ENCODE measurements around the gene CFAP126. TPM values are rescaled to one million over a fixed set of nuclear protein-coding genes. Genes with fewer than 3 reads are reported as not detected.
"Not testable (repeated sequence)": the region's sequence is repeated elsewhere in the genome, so short reads cannot be mapped to it uniquely, and the experiment has no call there.

CFAP126 gene
- total RNA-seq, 1 donor from 2014 or later = not detected

GRCh38 chr1:161388639-161389038, 21.0 kb upstream of the CFAP126 start:
- intact Hi-C loops (cut with micrococcal nuclease) = loop anchor here (10.0 kb wide), 1 partner anchor 164 kb away; the partner anchor contains the start of genes APOA2 and TOMM40L
- DNase-seq = no peak
- ATAC-seq = no peak

DNA sequence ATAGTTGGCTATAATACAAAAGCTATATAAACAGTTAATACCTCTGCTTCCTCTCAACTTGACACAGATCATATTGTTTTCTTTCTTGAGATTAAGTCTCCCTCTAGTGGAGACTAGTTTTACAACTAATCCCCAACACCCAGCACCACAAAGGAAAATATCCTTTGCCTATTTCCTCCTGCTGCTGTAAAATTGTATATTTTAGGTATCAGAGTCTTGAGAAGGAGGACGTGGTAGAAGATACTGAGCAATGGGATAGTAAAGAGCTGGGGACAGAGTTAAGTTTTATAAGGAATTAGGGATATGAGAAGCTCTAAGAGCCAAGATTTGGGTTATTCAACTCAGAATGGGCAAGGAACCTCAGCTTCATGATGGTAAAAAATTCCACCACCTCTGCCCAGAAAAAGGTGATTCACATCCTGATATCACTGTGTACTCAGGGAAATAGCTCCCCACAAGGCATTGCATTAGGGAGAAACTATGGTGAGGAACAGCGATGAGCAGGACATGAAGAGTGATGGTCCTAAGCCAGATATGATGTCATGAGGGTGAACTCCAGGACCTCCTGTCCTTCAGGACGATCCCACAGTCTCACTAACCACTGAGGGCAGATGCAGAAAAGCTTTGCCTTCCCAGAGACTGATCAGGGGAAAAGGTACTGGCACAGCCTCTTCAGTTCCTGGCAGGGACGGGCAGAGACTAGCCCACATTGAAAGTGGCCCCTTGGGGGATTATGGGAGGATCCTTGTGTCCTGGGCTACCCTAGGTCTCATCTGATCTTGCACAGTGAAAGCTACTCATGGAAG, 14.7 kb upstream of the CFAP126 start:
- DNase-seq = no peak

GRCh38 chr1:161381707-161382106, 14.0 kb upstream of the CFAP126 start:
- intact Hi-C loops (cut with micrococcal nuclease) = loop anchor here (10.0 kb wide), 1 partner anchor 157 kb away; the partner anchor contains the start of genes APOA2 and TOMM40L
- DNase-seq (no peak), ATAC-seq (no peak)

More for the DNA sequence above, 14.7 kb upstream of the CFAP126 start:
- ATAC-seq = peak; percentile 87
- intact Hi-C loops (cut with micrococcal nuclease) = loop anchor here (10.0 kb wide), 1 partner anchor 158 kb away; the partner anchor contains the start of genes APOA2 and TOMM40L

GRCh38 chr1:161379071-161379470, 11.4 kb upstream of the CFAP126 start:
- intact Hi-C loops (cut with micrococcal nuclease) = no loop called here

DNA sequence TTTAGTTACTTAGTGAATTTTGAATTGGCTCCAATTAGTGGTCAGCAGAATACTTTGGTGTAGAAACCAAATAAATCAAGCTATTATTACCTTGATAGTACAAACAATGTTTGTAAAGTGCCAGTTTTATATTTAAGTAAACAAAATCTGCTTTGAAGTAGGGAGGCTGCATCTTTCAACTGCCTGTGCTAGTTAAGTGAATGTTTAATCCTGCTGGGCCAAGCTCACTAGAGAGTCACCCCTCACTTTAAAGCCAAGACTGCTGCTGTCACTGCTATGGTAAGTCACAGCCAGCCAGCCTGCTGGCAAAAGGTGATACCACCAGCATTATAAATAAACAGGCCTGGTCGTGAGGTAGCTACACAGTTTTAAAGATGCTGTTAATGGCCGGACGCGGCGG, 10.3 kb upstream of the CFAP126 start:
- DNase-seq = no peak
- no peak for ATAC-seq
- intact Hi-C loops (cut with micrococcal nuclease) = no loop called here

More at GRCh38 chr1:161379071-161379470, 11.4 kb upstream of the CFAP126 start:
- ATAC-seq (peak; percentile 34), DNase-seq (peak; percentile 44)

- intact Hi-C loops (cut with micrococcal nuclease) = no loop called here
- no peak for ATAC-seq
- DNase-seq = no peak
Measured at GRCh38 chr1:161374373-161374772, 6.7 kb upstream of the CFAP126 start.

DNA sequence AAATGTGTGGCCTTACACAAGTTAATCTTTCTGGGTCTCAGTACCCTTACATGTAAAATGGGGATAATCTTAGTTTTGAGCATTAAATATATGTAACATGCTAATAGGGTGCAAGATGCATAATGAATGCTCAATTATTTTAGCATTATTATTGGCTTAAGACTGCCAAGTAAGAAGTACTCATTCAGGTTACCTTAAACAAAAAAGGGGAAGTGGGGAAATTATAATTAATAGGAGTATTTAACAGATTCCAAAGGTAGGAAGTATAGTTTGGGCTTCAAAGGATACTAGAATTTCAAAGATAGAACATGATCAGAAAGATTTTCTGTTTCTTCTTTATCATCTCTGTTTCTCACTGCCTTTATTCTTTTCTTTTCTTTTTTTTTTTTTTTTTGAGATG, 5.8 kb upstream of the CFAP126 start:
- ATAC-seq = no peak
- intact Hi-C loops (cut with micrococcal nuclease) = no loop called here

DNA sequence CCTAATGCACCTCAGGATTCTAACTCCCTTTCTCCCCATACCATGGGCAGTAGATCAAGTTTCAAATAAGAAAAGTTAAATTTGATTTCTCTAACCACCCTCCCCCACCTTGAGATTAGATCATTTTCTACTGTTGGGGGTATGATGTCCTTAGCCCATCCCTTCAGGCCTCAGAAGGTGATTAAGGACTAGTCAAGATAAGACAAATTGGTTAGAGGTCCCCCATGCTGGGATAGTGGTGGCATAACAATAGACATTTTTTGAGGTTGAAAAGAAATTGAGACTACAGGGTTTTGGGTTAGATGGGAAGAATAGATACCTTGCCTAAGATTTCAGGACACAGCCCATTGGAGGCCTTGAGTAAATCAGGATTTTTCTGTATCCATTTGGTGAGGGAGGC, 2.5 kb downstream of the CFAP126 start:
- ATAC-seq = no peak
- intact Hi-C loops (cut with micrococcal nuclease) = no loop called here
- no peak for DNase-seq

More for the DNA sequence above, 5.8 kb upstream of the CFAP126 start:
- no peak for DNase-seq

DNA sequence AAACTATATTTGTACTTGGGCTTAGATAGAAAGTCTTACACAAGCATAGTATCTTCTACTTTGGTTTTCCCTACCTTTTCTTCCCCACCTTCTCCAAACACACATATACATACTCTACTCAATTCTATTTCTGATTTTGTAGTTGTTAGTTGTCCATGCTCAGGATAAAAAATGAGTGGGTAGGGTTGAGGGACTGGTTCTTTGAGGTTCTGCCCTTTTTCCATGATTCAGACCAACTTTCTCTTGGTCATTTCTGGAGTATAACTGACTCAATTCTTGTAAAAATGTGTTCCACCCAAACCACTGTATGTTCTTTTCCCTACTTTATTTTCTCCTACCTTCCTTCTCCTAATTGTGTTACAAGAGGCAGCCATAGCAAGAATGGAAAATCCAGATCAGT, 3.3 kb downstream of the CFAP126 start:
- ATAC-seq = no peak
- DNase-seq = no peak
- intact Hi-C loops (cut with micrococcal nuclease) = no loop called here

DNA sequence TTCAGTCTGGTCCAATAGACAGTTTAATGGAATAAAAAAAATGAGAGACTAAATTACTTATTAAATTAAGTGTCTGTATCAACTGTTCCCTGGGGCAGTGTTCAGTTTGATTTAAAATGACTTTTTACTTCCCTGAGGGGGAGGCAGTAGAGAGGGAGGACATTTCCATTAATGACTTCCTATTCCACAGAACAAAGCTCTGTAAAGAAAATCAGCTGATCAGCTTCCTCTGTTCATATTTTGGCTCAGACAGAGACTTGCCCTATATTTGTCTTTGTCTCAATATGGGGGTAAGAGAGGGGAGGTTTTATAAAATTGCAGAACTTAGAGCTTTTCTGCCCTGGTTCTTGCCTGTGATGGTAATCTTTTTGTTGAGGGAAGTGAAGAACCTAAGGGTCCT, 8.4 kb downstream of the CFAP126 start:
- DNase-seq = no peak
- intact Hi-C loops (cut with micrococcal nuclease) = no loop called here
- peak; percentile 60 for ATAC-seq

- no peak for DNase-seq
- intact Hi-C loops (cut with micrococcal nuclease) = no loop called here
- no peak for ATAC-seq
Measured at GRCh38 chr1:161357073-161357472, 10.6 kb downstream of the CFAP126 start.

GRCh38 chr1:161351482-161351881, 16.2 kb downstream of the CFAP126 start:
- ATAC-seq (no peak), DNase-seq (no peak)
- intact Hi-C loops (cut with micrococcal nuclease) = no loop called here

DNA sequence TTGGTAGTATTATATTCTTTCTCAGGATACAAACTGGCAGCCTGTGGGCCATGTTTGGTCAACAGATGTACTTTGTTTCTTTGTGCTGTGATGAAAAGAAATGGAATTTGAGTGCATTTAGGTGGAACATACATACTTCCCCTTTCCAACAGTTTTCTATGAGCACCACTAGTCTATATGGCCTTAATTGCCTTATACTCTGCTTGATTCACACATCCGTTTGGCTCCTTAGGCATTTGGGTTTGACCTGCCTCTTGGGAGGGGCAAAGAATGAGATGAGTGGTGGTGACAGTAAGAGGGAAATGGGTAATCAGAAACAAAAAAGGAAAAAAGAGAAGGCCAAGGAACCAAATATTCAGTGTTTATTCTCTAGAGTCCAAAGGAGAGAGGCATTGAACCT, 17.0 kb downstream of the CFAP126 start:
- ATAC-seq = no peak
- no peak for DNase-seq
- intact Hi-C loops (cut with micrococcal nuclease) = no loop called here

DNA sequence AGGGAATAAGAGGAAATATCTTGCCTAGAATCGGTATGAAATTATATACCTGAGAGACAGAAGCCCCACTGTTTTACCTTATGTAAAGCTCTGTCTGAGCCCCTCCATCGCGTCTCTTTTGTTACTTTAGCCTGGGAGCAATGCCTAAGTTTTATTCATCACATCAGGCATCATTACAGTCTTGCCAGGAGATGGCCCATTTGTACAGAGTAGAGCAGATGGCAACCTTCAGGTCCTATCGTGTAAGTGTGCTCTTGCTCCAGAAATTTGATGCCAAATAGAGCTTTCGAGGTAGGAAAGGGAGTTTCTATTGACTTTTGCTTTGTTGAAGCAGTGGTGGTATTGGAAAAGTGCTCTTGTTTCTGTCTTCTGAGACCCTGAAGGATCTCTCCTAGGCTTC, 24.9 kb downstream of the CFAP126 start:
- intact Hi-C loops (cut with micrococcal nuclease) = no loop called here

DNA sequence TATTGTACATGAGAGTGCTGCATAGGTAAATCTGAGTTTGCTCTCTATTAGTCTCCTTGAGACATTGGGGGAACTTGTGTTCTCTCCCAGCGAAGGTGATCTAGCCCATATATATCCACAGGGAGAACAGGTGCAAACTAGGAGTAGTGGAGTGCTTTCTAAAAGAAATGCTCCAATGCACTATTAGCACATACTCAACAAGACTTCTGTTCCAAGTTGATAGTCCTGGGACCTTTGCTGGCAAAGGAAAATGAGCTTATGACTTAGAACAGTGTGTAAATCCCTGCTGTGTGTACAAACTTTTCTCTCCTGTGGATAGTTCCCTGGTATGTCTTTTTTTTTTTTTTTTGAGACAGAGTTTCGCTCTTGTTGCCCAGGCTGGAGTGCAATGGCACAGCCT, 25.5 kb downstream of the CFAP126 start:
- ATAC-seq = no peak
- intact Hi-C loops (cut with micrococcal nuclease) = no loop called here
- no peak for DNase-seq

More for the DNA sequence above, 24.9 kb downstream of the CFAP126 start:
- ATAC-seq = no peak
- DNase-seq = no peak

DNA sequence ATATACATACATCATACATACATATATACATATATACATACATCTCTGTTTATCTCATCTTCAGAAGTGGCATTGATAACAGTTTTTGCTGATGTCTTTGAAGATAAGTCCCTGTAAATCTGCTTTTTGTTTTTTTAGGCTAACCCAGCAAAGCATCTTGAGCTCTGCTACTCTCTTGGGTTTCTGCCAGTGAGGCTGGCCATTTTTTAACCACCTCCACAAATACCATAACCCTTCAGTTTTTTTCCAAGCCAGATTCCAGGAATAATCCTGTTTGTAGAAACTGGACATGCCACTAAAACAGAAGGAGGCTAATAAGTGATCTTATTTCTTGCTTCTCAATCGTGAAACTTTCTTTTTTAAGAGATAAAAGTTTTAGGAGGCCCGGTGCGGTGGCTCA, 31.9 kb downstream of the CFAP126 start:
- no peak for ATAC-seq
- intact Hi-C loops (cut with micrococcal nuclease) = no loop called here
- DNase-seq = no peak

DNA sequence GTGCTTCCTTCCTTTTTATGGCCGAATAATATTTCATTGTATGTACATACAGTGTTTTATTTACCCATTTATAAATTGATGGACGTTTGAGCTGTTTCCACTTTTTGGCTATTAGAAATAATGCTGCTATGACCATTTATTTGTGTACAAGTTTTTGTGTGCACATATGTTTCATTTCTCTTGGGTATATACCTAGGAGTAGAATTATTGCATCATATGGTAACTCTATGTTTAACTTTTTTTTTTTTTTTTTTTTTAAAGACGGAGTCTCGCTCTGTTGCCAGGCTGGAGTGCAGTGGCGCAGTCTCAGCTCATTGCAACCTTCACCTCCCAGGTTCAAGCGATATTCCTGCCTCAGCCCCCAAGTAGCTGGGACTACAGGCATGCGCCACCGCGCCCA, 34.5 kb downstream of the CFAP126 start:
- ATAC-seq = no peak
- intact Hi-C loops (cut with micrococcal nuclease) = no loop called here
- no peak for DNase-seq

GRCh38 chr1:161330346-161330745, 37.3 kb downstream of the CFAP126 start:
- ATAC-seq = no peak
- no peak for DNase-seq
- intact Hi-C loops (cut with micrococcal nuclease) = no loop called here

DNA sequence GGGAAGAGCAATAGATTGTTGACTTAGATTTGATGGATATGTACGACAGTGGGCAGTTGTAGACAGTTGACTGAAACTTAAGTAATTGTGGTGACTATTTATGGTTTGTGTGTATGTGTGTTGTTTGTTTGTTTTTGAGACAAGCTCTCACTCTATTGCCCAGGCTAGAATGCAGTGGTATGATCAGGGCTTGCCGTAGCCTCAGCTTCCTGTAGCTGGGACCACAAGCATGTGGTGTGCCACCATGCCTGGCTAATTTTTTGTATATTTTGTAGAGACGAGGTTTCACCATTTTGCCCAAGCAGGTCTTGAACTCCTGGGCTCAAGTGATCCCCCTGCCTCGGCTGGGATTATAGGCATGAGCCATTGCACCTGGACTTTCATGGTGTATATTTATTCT, 43.7 kb downstream of the CFAP126 start:
- intact Hi-C loops (cut with micrococcal nuclease) = no loop called here
- ATAC-seq = no peak
- no peak for DNase-seq

- intact Hi-C loops (cut with micrococcal nuclease); DNase-seq; ATAC-seq: not testable (repeated sequence)
Measured at GRCh38 chr1:161315841-161316674, 51.6 kb downstream of the CFAP126 start.
